HFFc6 (cell line): ENCODE data around the gene ELMO1. TPM values are rescaled to one million over a fixed set of nuclear protein-coding genes. Genes with fewer than 3 reads are reported as not detected.

Experiments used
- DNase-seq: peaks from one replicate; pipeline ENCODE4 v3.0.0-alpha.2; 2018
- H3K27ac Mint-ChIP-seq: 2 replicates; pipeline ENCODE4 v1.8.0; 2020; ENCODE audit warnings: mild to moderate bottlenecking, mixed read lengths
- H3K27me3 Mint-ChIP-seq: 2 replicates; pipeline ENCODE4 v1.8.0; 2021; ENCODE audit warnings: mild to moderate bottlenecking, moderate library complexity, mixed read lengths; ENCODE audit not compliant: insufficient read depth
- H3K36me3 Mint-ChIP-seq: 2 replicates; pipeline ENCODE4 v1.8.0; 2021; ENCODE audit warnings: low read depth, mixed read lengths
- H3K4me1 Mint-ChIP-seq: 2 replicates; pipeline ENCODE4 v1.8.0; 2020; ENCODE audit warnings: low read depth, mixed read lengths
- H3K4me3 Mint-ChIP-seq: 2 replicates; pipeline ENCODE4 v1.8.0; 2020; ENCODE audit warnings: mild to moderate bottlenecking, moderate library complexity, mixed read lengths
- H3K9me3 Mint-ChIP-seq: 2 replicates; pipeline ENCODE4 v1.8.0; 2020; ENCODE audit warnings: mild to moderate bottlenecking, mixed read lengths
- total RNA-seq, 6 experiments: library from RNA; stranded (reverse); fragmentation: NEBNext Ultra II Directional; extraction: Animal tissue kit (Norgen Biotek cat#: 25700); gene quantifications; 2 replicates in 1 of 6; 3 replicates in 5 of 6; pipeline ENCODE4 v1.2.3, GENCODE V29; 2021
- TF ChIP-seq, protein P1 (sequence below): fragments of 200-600 bp; sonication (generic); IDR thresholded peaks from 2 replicates; pipeline ENCODE4 v1.5.0; 2021; ENCODE audit warnings: antibody characterized with exemption, mild to moderate bottlenecking

ELMO1 gene
- total RNA-seq, 6 experiments from 2014 or later: not detected

DNA sequence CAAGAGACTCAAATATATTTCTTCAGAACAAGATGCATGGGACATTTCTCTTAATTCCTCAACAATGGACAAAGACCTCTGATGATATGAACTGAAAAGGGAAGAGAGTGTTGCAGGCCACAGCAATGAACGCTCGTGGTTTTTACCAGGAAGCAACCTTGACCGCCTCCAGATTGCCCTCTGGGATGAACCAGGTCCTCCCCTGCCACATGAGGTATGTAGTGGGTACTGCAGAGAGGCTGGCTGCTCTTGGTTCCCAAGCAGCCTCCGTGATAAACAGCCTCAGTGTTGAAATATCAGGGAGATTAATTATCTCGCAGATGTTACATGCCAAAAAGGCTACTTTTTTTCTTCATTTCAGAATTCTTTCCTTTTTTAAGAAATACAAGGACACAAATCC is 338.8 kb downstream of the ELMO1 start:
- Mint-ChIP-seq H3K4me1 (no peaks in the 10 kb centered on the region), H3K27me3 (no peaks in the 10 kb centered on the region), H3K27ac (no peak overlapping the region), H3K36me3 (no peaks in the 10 kb centered on the region), H3K4me3 (no peak overlapping the region), H3K9me3 (peaks cover 21% of the 10 kb centered on the region)
- no peak for DNase-seq
- TF ChIP-seq, protein P1, sequence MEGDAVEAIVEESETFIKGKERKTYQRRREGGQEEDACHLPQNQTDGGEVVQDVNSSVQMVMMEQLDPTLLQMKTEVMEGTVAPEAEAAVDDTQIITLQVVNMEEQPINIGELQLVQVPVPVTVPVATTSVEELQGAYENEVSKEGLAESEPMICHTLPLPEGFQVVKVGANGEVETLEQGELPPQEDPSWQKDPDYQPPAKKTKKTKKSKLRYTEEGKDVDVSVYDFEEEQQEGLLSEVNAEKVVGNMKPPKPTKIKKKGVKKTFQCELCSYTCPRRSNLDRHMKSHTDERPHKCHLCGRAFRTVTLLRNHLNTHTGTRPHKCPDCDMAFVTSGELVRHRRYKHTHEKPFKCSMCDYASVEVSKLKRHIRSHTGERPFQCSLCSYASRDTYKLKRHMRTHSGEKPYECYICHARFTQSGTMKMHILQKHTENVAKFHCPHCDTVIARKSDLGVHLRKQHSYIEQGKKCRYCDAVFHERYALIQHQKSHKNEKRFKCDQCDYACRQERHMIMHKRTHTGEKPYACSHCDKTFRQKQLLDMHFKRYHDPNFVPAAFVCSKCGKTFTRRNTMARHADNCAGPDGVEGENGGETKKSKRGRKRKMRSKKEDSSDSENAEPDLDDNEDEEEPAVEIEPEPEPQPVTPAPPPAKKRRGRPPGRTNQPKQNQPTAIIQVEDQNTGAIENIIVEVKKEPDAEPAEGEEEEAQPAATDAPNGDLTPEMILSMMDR: no peak

DNA sequence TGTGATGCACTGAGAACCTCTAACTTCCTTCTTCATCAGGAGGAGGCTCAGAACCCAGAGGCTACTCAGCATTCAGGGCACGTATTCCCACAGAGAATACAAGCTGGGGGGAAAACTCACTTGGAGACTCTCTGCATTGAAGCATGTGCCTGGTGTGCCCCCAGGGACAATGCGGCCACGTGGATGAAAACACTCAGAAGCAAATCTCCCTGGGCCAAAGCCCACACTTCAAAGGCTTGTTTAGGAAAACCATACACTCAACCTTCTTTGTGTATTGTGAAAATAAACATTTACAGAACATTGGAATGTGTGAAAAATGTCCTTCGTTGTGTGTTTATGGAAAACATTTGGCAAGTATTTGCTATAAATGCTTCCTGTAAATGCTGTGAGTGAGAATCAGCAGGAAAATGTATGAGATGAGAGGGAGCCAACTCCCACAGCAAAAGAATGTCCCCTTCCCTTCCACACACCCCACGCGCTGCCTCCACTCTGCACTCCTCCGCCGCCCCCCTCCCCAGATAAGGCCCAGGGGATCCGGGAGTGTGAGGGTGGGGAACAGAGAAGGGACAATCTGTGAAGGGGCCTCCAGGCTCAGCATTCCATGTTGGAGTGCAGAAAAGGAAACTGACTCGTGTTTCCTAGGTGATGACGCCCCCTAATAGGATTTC is 339.5 kb downstream of the ELMO1 start:
- Mint-ChIP-seq H3K27ac (no peak overlapping the region), H3K27me3 (no peaks in the 10 kb centered on the region), H3K36me3 (no peaks in the 10 kb centered on the region), H3K9me3 (peaks cover 21% of the 10 kb centered on the region), H3K4me3 (no peak overlapping the region), H3K4me1 (no peaks in the 10 kb centered on the region)
- DNase-seq: no peak
- TF ChIP-seq, protein P1: no peak

DNA sequence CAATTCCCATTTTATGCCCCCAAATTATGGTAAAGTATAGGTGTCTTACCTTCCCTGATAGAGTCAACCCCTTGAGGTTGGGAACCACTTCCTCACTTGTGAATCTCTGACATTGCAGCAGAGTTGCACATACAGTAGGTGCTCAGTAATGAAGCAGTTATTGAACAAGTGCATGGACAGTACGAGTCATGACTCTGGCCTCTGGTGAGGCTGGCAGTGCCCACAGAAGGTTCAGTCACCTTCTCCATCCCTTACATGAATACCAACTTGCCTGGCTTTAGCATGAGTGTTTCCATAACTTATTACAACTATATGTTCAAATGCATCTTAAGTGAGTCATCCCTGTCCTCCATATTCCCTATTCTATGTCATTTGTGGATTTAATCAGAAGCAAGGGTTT is 340.0 kb downstream of the ELMO1 start:
- H3K4me1 Mint-ChIP-seq: no peaks in the 10 kb centered on the region
- peaks cover 21% of the 10 kb centered on the region for H3K9me3 Mint-ChIP-seq
- H3K27ac Mint-ChIP-seq: no peak overlapping the region
- H3K4me3 Mint-ChIP-seq: no peak overlapping the region
- no peaks in the 10 kb centered on the region for H3K36me3 Mint-ChIP-seq
- TF ChIP-seq, protein P1: no peak
- no peaks in the 10 kb centered on the region for H3K27me3 Mint-ChIP-seq
- DNase-seq: no peak

DNA sequence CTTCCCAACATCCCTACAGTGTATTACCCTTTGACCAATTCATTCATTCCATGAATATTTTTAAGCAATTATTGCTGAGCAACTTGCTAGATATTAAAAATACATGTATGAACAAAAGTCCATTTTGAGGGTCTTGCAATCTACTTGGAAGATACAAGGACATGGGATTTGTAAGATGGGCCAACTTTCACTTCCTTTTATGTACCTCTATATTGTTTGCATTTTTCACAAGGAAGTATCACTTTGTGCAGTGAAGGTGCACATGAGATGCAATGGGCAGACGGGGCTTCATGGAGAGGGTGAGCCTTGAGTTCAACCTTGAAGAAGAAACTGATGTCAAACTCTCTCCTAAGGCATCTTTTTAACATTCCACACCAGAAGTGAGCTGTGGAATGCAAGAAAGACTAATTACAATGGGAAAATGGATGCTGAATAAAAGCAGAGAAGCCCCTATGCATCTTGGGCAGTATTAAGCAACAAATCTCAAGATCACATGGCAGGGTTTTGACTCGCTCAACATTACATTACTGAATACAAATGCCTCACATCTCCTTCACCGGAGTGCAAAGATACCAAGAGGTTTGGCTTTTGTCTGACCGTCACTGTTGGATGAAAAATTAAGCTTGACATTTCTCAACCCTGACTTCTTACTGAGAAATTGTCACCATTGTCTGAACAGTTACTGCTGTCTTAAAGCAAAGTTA is 341.5 kb downstream of the ELMO1 start:
- TF ChIP-seq, protein P1: no peak
- peaks cover 18% of the 10 kb centered on the region for H3K9me3 Mint-ChIP-seq
- H3K4me3 Mint-ChIP-seq: no peak overlapping the region
- DNase-seq: no peak
- no peaks in the 10 kb centered on the region for H3K27me3 Mint-ChIP-seq
- H3K36me3 Mint-ChIP-seq: no peaks in the 10 kb centered on the region
- H3K4me1 Mint-ChIP-seq: no peaks in the 10 kb centered on the region
- H3K27ac Mint-ChIP-seq: no peak overlapping the region

DNA sequence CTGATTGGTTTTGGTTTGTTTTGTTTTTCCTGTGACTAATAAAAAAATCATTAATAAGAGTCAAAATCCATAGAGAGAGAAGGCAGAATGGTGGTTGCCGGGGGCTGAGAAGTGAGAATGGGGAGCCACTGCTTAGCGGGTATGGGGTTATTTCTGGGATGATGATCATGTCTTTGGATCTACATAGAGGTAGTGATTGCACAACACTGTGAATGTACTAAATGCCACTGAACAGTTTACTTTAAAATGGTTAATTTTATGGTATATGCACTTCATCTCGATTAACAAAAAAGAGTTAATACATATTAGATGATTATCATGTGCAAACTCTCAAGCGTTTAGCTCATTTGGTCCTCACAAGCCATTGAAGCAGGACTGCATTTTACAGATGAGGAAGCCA is 342.9 kb downstream of the ELMO1 start:
- peaks cover 10% of the 10 kb centered on the region for H3K9me3 Mint-ChIP-seq
- no peak overlapping the region for H3K4me3 Mint-ChIP-seq
- TF ChIP-seq, protein P1: no peak
- no peaks in the 10 kb centered on the region for H3K27me3 Mint-ChIP-seq
- H3K27ac Mint-ChIP-seq: no peak overlapping the region
- H3K4me1 Mint-ChIP-seq: no peaks in the 10 kb centered on the region
- DNase-seq: no peak
- H3K36me3 Mint-ChIP-seq: no peaks in the 10 kb centered on the region
